Skin epidermis (tissue), 12 donors: ENCODE measurements around the gene KCNAB1.
A peak's percentile ranks its signal among the peaks of the same experiment; 100 is the strongest.
"Not testable (repeated sequence)": the region's sequence is repeated elsewhere in the genome, so short reads cannot be mapped to it uniquely, and the experiment has no call there.

ENCODE experiments used
- H3K27ac ChIP-seq, 21 experiments: fragments of 200-600 bp; sonication (generic) in 11 of 21; one replicate each; pipeline ENCODE4 v1.5.0; 2020; ENCODE audit warnings: mild to moderate bottlenecking in 3 of 21, inconsistent platforms in 2 of 21, moderate library complexity in 2 of 21
- H3K4me3 ChIP-seq, 7 experiments: fragments of 200-600 bp; sonication (generic) in 2 of 7; one replicate each; pipeline ENCODE4 v1.5.0; 2020; ENCODE audit warnings: inconsistent platforms in 2 of 7, mild to moderate bottlenecking in 2 of 7, moderate library complexity in 1 of 7

Gene KCNAB1

GRCh38 chr3:156256256-156256655, 135.9 kb downstream of the KCNAB1 start:
- no peak overlapping the region for H3K27ac ChIP-seq
- H3K4me3 ChIP-seq, result no peak overlapping the region

DNA sequence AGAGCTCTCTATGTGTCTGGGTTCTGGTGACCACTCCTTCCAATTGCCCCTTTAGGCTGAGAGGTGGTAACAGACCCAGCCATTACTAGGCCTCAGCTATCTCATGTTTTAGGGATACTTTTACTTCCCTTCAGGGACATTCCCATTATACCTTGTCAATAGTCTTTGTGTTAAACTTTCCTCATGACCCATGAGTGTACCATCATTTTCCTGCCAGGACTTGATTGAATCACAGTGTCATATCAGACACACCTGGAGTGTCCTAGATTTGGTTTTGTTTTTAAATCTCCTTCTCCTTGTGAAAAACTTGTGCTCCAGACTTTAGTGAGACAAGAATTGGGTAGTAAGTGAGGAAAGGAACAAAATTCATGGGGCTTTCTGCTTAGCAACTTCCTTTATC, 136.6 kb downstream of the KCNAB1 start:
- H3K4me3 ChIP-seq, result no peak overlapping the region
- H3K27ac ChIP-seq, result no peak overlapping the region

DNA sequence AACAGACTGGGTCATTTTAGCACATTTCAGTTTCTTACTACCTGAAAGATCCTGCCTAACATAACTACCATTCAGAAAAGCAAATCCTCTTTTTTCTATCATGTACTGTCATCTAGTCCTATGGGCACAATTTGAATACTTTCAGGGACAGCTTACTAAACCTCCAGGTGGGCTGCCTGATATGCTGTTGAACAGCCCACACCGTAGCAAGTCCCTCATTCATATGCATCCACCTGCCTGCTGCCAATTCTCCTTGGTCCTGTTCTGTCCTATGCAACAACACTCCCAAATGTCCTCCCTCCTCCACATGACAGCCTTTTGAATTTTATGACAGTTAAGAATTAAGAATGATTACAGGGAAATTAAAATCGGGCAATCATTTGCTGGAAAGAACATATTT, 137.9 kb downstream of the KCNAB1 start:
- no peak overlapping the region for H3K27ac ChIP-seq
- H3K4me3 ChIP-seq, result no peak overlapping the region

- H3K27ac ChIP-seq, result no peak overlapping the region
- H3K4me3 ChIP-seq, result no peak overlapping the region
Observed at GRCh38 chr3:156259896-156260295, 139.5 kb downstream of the KCNAB1 start.

DNA sequence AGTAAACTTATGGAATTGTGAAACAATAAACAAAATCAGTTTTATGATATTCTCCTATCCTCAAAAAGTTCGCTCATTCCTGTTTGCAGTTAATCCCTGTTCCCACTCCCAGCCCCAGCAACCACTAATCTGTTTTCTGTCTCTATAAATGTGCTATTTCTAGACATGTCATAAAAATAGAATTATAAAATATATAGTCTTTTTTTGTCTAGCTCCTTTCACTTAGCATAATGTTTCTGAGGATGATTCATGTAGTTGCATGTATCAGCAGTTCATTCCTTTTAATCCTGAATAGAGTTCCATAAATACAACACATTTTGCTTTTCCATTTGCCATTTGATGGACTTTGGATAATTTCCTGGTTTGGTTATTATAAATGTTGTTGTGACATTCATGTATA, 140.0 kb downstream of the KCNAB1 start:
- no peak overlapping the region for H3K4me3 ChIP-seq
- no peak overlapping the region for H3K27ac ChIP-seq

DNA sequence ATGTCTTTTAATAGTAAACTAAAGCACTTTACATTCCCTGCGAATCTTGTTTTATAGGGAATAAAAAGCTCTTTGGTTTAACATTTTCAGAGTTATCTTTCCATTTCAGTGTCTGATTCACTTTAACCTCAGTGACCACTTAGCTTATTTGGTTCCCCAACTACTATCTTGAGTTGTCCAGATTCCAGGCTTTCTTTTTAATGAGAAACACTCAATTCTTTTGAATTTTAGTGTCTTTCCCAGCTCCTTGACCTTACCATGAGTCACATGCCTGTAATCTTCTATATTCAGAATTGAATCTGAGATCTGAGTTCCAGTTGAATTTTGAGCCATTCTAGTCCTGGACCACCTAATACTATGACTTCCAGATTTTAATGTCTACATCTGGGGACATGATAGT, 144.4 kb downstream of the KCNAB1 start:
- Histone ChIP-seq H3K4me3 (no peak overlapping the region), H3K27ac (no peak overlapping the region)

- Histone ChIP-seq H3K27ac (no peak overlapping the region), H3K4me3 (no peak overlapping the region)
Observed at GRCh38 chr3:156271508-156271907, 151.1 kb downstream of the KCNAB1 start.

- Histone ChIP-seq H3K4me3 (no peak overlapping the region), H3K27ac (no peak overlapping the region)
Observed at GRCh38 chr3:156271995-156272719, 151.8 kb downstream of the KCNAB1 start.

DNA sequence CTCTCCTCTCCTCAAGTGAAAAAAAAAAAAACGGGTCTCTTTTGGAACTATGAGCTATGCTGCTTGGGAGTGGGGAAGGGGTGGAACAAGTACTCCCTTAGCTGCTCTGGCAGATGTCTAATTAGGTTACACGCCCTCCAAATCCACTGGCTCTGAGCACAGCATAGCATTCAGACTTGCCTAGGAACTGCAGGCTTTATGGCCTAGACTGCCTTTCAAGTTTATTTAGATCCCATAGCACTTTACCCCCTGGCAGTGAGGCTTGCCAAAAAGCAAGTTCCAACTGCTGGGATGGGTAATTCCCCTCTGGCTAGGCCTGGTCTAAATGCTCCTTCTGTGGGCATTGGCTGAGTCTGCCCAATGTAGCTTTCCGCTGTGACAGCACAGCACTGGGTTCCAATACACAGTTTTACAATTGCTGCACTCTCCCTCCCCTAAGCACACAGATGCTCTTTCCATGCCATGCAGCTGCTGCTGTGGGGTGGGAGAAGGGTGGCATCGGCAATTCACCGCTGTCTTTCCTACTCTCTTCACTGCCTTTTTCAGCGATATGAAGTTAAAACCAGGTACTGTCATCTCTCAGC, 152.8 kb downstream of the KCNAB1 start:
- H3K4me3 ChIP-seq, result no peak overlapping the region
- H3K27ac ChIP-seq, result no peak overlapping the region

- Histone ChIP-seq H3K27ac (no peak overlapping the region), H3K4me3 (no peak overlapping the region)
Observed at GRCh38 chr3:156274791-156275190, 154.4 kb downstream of the KCNAB1 start.

DNA sequence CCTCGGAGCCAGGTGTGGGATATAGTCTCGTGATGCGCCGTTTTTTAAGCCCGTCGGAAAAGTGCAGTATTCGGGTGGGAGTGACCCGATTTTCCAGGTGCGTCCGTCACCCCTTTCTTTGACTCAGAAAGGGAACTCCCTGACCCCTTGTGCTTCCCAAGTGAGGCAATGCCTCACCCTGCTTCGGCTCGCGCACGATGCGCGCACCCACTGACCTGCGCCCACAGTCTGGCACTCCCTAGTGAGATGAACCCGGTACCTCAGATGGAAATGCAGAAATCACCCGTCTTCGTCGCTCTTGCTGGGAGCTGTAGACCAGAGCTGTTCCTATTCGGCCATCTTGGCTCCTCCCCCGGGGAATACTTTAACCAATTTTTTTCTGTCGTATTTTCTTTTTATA, 164.3 kb downstream of the KCNAB1 start:
- peak overlapping the region in 1 of 7 experiments; percentile 12 for H3K4me3 ChIP-seq
- not testable (repeated sequence) for H3K27ac ChIP-seq

DNA sequence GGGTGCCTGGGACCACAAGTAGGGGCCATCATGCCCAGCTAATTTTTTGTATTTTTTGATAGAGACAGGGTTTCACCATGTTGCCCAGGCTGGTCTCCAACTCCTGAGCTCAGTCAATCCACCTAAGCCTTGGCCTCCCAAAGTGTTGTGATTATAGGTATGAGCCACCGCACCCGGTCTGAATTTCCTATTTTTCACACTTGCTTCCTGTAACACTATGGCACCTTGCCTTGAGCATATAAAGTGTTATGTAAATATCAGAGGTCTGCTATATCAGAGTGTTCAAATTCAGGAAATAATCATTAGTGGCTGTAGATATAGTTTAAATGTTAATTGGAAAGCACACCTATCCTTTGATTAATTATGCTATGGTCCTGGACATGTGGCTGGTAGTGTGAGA, 165.2 kb downstream of the KCNAB1 start:
- Histone ChIP-seq H3K27ac (no peak overlapping the region), H3K4me3 (no peak overlapping the region)

DNA sequence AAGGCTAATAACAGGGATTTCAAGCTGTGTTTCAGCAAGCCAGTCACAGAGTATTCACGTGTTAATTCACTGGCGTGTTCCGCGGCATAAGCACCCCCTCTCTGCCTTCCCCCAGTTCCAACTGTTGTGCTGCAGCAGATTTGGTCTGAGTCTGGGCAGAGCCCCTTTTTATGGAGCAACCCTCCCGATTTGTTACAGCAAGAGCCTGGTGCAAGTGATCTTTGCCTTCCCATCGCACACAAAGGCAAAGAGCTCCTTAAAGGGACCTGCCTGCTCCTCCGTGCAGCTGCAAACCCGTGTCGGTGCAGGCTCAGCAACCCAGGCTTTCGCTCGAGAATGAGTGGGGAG, 170.5 kb downstream of the KCNAB1 start:
- Histone ChIP-seq H3K27ac (no peak overlapping the region), H3K4me3 (no peak overlapping the region)

DNA sequence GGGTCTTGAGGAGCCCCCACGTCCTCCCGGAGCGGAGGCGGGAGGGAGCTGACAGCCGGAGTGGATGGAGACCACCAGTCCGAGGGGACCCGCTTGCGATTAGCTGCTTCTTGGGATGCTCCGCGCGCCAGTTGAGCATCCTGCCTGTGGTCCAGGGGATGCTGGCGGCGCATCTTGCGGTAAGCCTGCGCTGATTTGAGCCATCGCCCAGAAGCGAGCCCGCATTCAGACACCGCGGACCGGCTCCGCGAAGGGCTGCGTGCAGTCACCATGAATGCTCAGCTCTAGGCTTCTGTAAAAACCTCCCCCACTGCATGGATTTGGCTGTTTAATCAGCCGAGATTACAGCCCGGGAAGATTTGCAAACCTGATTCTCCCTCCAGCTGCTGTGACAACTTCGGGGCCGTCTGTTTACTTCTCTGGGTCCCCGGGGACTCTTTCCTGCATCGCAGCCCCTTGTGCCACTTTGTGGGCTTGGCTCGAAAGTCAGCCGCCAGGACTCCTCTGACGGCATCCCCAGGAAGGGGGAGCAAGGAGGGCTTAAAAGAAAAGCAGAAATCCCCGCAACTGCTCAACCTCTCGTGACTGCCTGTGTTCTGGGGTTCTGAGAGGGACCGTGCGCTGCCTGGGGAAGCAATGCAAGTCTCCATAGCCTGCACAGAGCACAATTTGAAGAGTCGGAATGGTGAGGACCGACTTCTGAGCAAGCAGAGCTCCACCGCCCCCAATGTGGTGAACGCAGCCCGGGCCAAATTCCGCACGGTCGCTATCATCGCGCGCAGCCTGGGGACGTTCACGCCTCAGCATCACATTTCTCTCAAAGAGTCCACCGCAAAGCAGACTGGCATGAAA, 171.1 kb downstream of the KCNAB1 start:
- H3K4me3 ChIP-seq, result peak overlapping the region in 3 of 7 experiments; percentile 7 to 16 (median 8)
- H3K27ac ChIP-seq, result no peak overlapping the region

DNA sequence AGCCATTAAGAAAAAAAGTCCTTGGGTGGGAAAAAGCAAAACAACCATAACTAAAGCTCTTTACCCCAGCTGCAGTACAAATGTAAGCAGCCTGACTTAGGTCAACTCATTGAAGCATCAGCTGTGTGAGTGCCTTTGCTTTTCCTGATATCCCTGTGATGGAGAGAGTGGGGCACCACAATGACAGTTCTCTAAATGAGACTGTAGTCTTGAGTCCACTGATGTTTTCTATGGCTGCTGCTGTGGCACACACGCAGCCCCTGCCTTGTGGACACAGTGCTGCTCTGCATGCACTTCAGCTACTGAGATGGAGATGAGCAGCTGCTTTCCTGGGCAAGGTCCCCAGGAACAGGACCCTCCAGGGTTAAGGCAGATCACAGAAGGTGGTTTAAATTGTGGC, 173.2 kb downstream of the KCNAB1 start:
- H3K4me3 ChIP-seq, result no peak overlapping the region
- no peak overlapping the region for H3K27ac ChIP-seq

- Histone ChIP-seq H3K4me3 (no peak overlapping the region), H3K27ac (no peak overlapping the region)
Observed at GRCh38 chr3:156297582-156297981, 177.2 kb downstream of the KCNAB1 start.

DNA sequence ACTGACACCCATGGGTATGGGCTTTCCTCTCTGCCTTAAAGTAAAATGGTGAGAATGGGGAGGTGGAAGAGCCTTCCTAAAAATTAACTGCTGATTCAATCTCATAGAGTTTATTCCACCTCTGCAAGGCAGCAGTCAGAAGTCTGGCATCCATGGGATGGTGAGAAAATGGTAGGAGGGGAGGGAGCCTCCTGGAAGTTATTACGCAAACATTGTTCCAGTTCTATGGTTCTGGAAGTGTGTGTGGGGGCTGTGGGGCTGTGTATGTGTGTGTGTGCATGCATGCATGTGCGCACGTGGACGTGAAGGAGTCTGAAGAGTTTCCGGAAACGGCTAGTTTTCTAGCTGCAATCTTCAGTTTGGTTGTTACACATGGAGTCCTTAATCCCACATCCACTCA, 177.6 kb downstream of the KCNAB1 start:
- no peak overlapping the region for H3K27ac ChIP-seq
- no peak overlapping the region for H3K4me3 ChIP-seq

DNA sequence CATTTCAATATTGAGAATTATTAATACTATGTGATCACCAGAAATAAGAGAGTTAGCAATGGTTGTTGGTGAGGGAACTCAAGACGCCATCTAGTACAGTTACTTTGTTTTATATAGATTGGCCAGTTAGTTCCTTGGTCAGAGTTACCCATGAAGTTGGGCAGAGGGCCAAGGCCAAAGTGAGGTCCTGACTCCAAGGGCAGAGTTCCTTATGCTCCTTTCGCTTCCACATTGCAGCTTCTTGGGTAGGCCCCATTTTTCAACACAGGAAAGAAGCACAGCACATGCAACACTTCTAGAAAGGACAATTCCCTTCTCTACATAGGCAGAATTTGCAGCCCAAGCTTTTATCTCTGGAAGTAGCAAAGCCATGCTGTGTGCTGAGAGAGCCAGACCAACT, 178.6 kb downstream of the KCNAB1 start:
- Histone ChIP-seq H3K27ac (no peak overlapping the region), H3K4me3 (no peak overlapping the region)

DNA sequence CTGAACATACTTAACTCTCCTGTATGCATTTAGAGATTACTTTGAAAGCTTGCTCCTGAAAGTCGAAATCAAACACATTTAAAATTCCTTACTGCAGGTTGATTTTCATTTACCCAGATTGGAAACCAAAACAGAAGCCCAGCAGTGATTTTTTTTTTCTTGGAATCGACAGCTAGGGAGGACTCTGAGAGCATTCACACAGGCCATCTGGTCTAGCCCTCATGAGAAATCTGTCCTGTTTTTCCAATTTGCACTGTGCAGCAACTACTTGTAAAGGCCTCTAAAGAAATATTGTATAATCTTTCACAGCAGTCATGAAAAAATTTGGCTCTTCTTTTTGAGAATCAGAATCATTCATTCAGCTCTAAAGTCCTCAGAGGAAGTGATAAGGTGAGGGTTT, 179.2 kb downstream of the KCNAB1 start:
- H3K4me3 ChIP-seq, result no peak overlapping the region
- peak overlapping the region in 2 of 21 experiments; percentile 18 to 60 for H3K27ac ChIP-seq

GRCh38 chr3:156300371-156300770, 180.0 kb downstream of the KCNAB1 start:
- peak overlapping the region in 1 of 21 experiments; percentile 60 for H3K27ac ChIP-seq
- no peak overlapping the region for H3K4me3 ChIP-seq
